Fibroblast of lung (primary cell): ENCODE data around the gene MGLL.

ENCODE experiments used
- EZH2 ChIP-seq: IDR thresholded peaks from 2 replicates; pipeline ENCODE4 v1.5.1; 2012; ENCODE audit warnings: low read length, control low read depth, mild to moderate bottlenecking; ENCODE audit errors: missing control alignments
- TF ChIP-seq, protein P1 (sequence below), 2 donors: IDR thresholded peaks in 1 of 2; conservative IDR thresholded peaks in 1 of 2; 1 replicate in 1 of 2; 2 replicates in 1 of 2; pipeline ENCODE4 v1.5.1; 2011 to 2012; ENCODE audit warnings: low read length in 2 of 2, control low read depth in 1 of 2, inconsistent platforms in 1 of 2, low read depth in 1 of 2, mild to moderate bottlenecking in 1 of 2

DNA sequence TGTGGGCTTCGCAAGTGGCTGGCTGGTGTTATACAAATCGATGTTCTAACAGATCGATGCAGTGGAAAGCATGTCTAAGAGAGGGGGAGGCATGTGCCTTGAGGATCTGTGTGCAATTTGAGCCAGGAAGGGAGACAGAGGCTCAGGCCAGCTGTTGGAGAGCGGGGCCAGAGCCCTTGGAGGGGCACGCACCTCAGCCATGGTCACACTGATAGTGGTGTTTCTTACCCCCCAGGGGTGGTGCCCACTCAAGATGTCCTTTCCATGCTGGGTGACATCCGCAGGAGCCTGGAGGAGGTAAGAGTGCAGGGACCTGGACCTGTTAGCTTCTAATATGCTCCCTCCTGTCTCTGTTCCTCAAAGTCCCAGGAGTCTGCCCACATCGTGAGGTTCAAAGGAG lies 153.4 kb downstream of the MGLL start:
- TF ChIP-seq EZH2: no peak
- TF ChIP-seq, protein P1, sequence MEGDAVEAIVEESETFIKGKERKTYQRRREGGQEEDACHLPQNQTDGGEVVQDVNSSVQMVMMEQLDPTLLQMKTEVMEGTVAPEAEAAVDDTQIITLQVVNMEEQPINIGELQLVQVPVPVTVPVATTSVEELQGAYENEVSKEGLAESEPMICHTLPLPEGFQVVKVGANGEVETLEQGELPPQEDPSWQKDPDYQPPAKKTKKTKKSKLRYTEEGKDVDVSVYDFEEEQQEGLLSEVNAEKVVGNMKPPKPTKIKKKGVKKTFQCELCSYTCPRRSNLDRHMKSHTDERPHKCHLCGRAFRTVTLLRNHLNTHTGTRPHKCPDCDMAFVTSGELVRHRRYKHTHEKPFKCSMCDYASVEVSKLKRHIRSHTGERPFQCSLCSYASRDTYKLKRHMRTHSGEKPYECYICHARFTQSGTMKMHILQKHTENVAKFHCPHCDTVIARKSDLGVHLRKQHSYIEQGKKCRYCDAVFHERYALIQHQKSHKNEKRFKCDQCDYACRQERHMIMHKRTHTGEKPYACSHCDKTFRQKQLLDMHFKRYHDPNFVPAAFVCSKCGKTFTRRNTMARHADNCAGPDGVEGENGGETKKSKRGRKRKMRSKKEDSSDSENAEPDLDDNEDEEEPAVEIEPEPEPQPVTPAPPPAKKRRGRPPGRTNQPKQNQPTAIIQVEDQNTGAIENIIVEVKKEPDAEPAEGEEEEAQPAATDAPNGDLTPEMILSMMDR (conservative IDR thresholded peaks at IDR 0.05 in 1 of 2, IDR thresholded peaks at IDR 0.05 in 1 of 2; ENCODE audit: low read depth in 1 of 2, low read length in 2 of 2): no peak
